ENCODE data around the gene WDR33. TPM values are rescaled to one million over a fixed set of nuclear protein-coding genes. Genes with fewer than 3 reads are reported as not detected.

Gene WDR33
- total RNA-seq, 3 donors from 2014 or later: 43.3 to 57.1 (median 43.4) TPM

DNA sequence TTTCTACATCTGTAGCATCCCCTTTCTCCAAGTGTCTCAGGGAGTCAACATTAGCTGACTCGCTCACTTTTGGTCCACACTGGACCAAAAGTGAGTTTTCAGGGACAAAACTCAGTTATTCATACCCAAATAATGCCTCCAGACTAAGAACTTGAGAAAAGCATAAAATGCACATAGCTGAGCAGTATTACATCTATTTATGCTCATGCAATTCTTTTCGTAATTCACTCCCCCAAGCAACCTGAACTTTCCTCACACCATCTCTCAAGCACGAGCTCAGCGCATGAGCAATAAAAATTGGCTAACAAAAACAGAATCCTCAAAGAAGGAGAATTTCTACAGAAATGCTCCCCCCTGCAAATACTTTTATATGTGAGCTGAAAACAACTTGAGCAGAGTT, 92.7 kb downstream of the WDR33 start:
- no peaks in the 10 kb centered on the region for H3K9me3 ChIP-seq
- peaks cover 4% of the 10 kb centered on the region for H3K36me3 ChIP-seq (ENCODE audit: low read depth)
- H3K4me1 ChIP-seq (ENCODE audit: low read depth): no peaks in the 10 kb centered on the region
- DNase-seq: no peak
- no peak overlapping the region for H3K4me3 ChIP-seq
- no peak for ATAC-seq
- no peak for TF ChIP-seq CTCF (IDR thresholded peaks at IDR 0.05)
- intact Hi-C loops (cut with DNase I, micrococcal nuclease): no loop called here

DNA sequence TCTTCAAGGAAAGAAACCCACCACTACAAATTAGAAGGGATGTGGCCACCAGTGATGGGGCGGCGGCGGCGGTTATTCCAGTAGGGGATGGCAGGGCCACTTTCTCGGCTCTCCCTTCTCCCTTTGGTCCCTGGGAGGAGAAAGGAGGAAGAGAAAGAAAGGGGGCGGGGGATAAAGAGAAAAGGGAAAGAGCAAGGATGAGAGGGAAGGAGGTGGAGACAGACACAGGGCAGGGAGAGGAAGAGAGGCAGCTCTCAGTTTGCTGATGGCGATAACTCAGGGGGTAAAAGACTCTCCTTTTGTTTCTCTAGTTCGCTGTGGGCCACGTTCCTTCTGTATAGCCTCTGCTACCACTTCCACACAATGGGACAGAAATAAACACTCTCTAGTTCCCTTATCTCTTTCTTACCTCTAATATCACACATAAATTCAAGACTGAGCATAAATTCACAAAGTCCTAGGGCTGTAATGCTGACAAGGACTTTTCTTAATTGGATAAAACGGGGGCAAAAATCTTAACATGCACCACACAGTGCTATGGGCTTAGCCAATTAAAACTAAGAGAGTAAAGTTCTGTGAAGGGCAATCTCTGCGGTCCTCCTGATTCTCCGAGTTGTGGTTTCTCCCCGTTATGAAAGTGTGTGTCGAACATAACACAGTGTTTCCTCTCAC, 95.1 kb downstream of the WDR33 start:
- no peak for TF ChIP-seq CTCF (IDR thresholded peaks at IDR 0.05)
- intact Hi-C loops (cut with DNase I, micrococcal nuclease): no loop called here
- no peaks in the 10 kb centered on the region for H3K4me1 ChIP-seq (ENCODE audit: low read depth)
- no peak overlapping the region for H3K4me3 ChIP-seq
- H3K36me3 ChIP-seq (ENCODE audit: low read depth): no peaks in the 10 kb centered on the region
- ATAC-seq (no peak), DNase-seq (no peak)
- H3K9me3 ChIP-seq: no peaks in the 10 kb centered on the region

DNA sequence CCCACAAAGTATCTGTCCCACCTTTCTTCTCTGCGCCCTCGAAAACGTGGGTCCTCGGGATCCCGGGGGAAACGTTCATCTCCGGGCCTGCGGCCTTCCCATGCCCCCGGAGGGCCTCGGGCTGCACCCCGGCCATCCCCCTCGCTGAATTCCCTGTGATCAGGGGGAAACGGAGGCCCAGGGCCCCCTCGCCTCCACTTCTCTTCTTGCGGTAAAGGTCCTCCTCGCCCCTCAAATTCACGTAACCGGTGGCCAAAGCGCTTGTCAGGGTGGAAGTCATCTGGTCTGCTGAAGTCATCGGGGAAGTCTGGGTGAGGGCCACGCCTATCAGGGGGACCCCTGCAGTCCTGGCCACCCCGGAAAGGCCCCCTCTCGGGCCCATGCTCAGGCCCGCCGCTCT, 97.4 kb downstream of the WDR33 start:
- Histone ChIP-seq H3K4me3 (no peak overlapping the region), H3K36me3 (ENCODE audit: low read depth) (no peaks in the 10 kb centered on the region), H3K4me1 (ENCODE audit: low read depth) (no peaks in the 10 kb centered on the region), H3K9me3 (no peaks in the 10 kb centered on the region)
- ATAC-seq (no peak), DNase-seq (no peak)
- no peak for TF ChIP-seq CTCF (IDR thresholded peaks at IDR 0.05)
- intact Hi-C loops (cut with DNase I, micrococcal nuclease): no loop called here

- H3K9me3 ChIP-seq: no peaks in the 10 kb centered on the region
- intact Hi-C loops (cut with DNase I, micrococcal nuclease): no loop called here
- no peaks in the 10 kb centered on the region for H3K4me1 ChIP-seq (ENCODE audit: low read depth)
- no peak for TF ChIP-seq CTCF (IDR thresholded peaks at IDR 0.05)
- no peak overlapping the region for H3K4me3 ChIP-seq
- ATAC-seq: no peak
- H3K36me3 ChIP-seq (ENCODE audit: low read depth): no peaks in the 10 kb centered on the region
- DNase-seq: no peak
Measured at GRCh38 chr2:127712999-127713398, 98.0 kb downstream of the WDR33 start.

DNA sequence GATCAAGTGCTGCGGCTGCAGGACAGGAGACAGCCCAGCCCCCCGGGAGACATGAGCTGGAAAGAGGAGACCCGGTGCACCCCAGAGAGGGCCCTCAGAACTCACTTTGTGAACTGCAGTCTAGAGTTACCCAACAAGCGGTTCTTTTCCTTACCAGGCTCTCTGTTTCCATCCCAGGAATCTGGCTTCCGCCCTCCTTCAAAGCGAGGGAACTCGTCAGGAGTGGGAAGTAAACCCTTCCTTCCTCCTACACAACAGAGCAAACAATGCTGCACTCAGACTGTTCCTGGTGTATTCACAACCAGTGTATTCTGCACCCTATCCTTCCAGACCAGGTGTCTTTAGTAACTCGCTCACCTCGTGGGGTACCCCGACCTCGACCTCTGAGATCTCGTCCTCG, 101.6 kb downstream of the WDR33 start:
- Histone ChIP-seq H3K4me3 (no peak overlapping the region), H3K4me1 (ENCODE audit: low read depth) (peaks cover 2% of the 10 kb centered on the region), H3K36me3 (ENCODE audit: low read depth) (no peaks in the 10 kb centered on the region), H3K9me3 (no peaks in the 10 kb centered on the region)
- intact Hi-C loops (cut with DNase I, micrococcal nuclease): no loop called here
- no peak for TF ChIP-seq CTCF (IDR thresholded peaks at IDR 0.05)
- ATAC-seq (no peak), DNase-seq (no peak)
